ENCODE results near the gene MYH14.

GRCh38 chr19:50242581-50242980, 39.2 kb downstream of the MYH14 start:
- TF ChIP-seq, protein P1, sequence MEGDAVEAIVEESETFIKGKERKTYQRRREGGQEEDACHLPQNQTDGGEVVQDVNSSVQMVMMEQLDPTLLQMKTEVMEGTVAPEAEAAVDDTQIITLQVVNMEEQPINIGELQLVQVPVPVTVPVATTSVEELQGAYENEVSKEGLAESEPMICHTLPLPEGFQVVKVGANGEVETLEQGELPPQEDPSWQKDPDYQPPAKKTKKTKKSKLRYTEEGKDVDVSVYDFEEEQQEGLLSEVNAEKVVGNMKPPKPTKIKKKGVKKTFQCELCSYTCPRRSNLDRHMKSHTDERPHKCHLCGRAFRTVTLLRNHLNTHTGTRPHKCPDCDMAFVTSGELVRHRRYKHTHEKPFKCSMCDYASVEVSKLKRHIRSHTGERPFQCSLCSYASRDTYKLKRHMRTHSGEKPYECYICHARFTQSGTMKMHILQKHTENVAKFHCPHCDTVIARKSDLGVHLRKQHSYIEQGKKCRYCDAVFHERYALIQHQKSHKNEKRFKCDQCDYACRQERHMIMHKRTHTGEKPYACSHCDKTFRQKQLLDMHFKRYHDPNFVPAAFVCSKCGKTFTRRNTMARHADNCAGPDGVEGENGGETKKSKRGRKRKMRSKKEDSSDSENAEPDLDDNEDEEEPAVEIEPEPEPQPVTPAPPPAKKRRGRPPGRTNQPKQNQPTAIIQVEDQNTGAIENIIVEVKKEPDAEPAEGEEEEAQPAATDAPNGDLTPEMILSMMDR (conservative IDR thresholded peaks at IDR 0.05) = no peak
- TF ChIP-seq ZFX (IDR thresholded peaks at IDR 0.05) = no peak
